ENCODE data around the gene ELF5.

Gene ELF5

GRCh38 chr11:34464591-34465051 lies 49.0 kb downstream of the ELF5 start:
- H2BK12ac ChIP-seq (ENCODE audit: low read length), result no peak overlapping the region
- H3K9me3 ChIP-seq (ENCODE audit: insufficient read depth, low read depth, low read length), result no peaks in the 10 kb centered on the region
- H2BK5ac ChIP-seq (ENCODE audit: low read depth, low read length, poor library complexity), result no peak overlapping the region
- H3K9ac ChIP-seq (ENCODE audit: low read length), result no peak overlapping the region
- H3K4me2 ChIP-seq (ENCODE audit: low read length), result no peak overlapping the region
- H3K23ac ChIP-seq (ENCODE audit: low read length), result no peak overlapping the region
- H3K4ac ChIP-seq (ENCODE audit: low read depth, low read length), result no peak overlapping the region
- no peak overlapping the region for H3K18ac ChIP-seq (ENCODE audit: low read length)
- H2AK5ac ChIP-seq (ENCODE audit: low read length), result no peak overlapping the region
- H2AFZ ChIP-seq (ENCODE audit: insufficient read depth, low read length, poor library complexity), result no peak overlapping the region
- no peaks in the 10 kb centered on the region for H3K36me3 ChIP-seq (ENCODE audit: control insufficient read depth in 1 of 2, insufficient read depth in 2 of 2, low read length in 2 of 2)
- H2BK120ac ChIP-seq (ENCODE audit: insufficient read depth, low read length, poor library complexity), result no peak overlapping the region
- H3K79me2 ChIP-seq (ENCODE audit: control insufficient read depth, insufficient read depth, low read length, poor library complexity), result no peaks in the 10 kb centered on the region
- H4K8ac ChIP-seq (ENCODE audit: low read depth, low read length), result no peak overlapping the region
- WGBS (ENCODE audit: extremely low coverage, insufficient coverage, insufficient read length), result no CpG with 5 or more reads among the region's 7 CpGs
- H3K4me1 ChIP-seq (ENCODE audit: control insufficient read depth in 1 of 2, insufficient read depth in 2 of 2, low read length in 2 of 2), result no peaks in the 10 kb centered on the region
- H3K27me3 ChIP-seq (ENCODE audit: insufficient read depth, low read length), result no peaks in the 10 kb centered on the region
- H3K79me1 ChIP-seq (ENCODE audit: low read length), result no peaks in the 10 kb centered on the region
- no peak overlapping the region for H4K91ac ChIP-seq (ENCODE audit: low read depth, low read length)
- DNase-seq, result no peak
- no peak overlapping the region for H3K4me3 ChIP-seq (ENCODE audit: low read depth, low read length)
- H4K12ac ChIP-seq (ENCODE audit: low read depth, low read length), result no peak overlapping the region
- no peak overlapping the region for H3K27ac ChIP-seq (ENCODE audit: low read depth, low read length)
- no peak overlapping the region for H3K14ac ChIP-seq (ENCODE audit: low read length)

GRCh38 chr11:34461215-34461614 lies 52.4 kb downstream of the ELF5 start:
- Histone ChIP-seq H3K9ac (ENCODE audit: low read length) (no peak overlapping the region), H3K27me3 (ENCODE audit: insufficient read depth, low read length) (no peaks in the 10 kb centered on the region), H4K8ac (ENCODE audit: low read depth, low read length) (no peak overlapping the region), H3K36me3 (ENCODE audit: control insufficient read depth in 1 of 2, insufficient read depth in 2 of 2, low read length in 2 of 2) (peaks cover 0 to 2% of the 10 kb centered on the region in 2 experiments), H3K79me2 (ENCODE audit: control insufficient read depth, insufficient read depth, low read length, poor library complexity) (no peaks in the 10 kb centered on the region), H3K14ac (ENCODE audit: low read length) (no peak overlapping the region), H2BK5ac (ENCODE audit: low read depth, low read length, poor library complexity) (no peak overlapping the region), H3K18ac (ENCODE audit: low read length) (no peak overlapping the region), H3K9me3 (ENCODE audit: insufficient read depth, low read depth, low read length) (no peaks in the 10 kb centered on the region), H3K4me1 (ENCODE audit: control insufficient read depth in 1 of 2, insufficient read depth in 2 of 2, low read length in 2 of 2) (no peaks in the 10 kb centered on the region), H3K4me2 (ENCODE audit: low read length) (no peak overlapping the region), H3K4me3 (ENCODE audit: low read depth, low read length) (no peak overlapping the region), H2AFZ (ENCODE audit: insufficient read depth, low read length, poor library complexity) (no peak overlapping the region), H4K12ac (ENCODE audit: low read depth, low read length) (no peak overlapping the region), H3K79me1 (ENCODE audit: low read length) (no peaks in the 10 kb centered on the region), H3K27ac (ENCODE audit: low read depth, low read length) (no peak overlapping the region), H2BK12ac (ENCODE audit: low read length) (no peak overlapping the region), H2AK5ac (ENCODE audit: low read length) (no peak overlapping the region), H2BK120ac (ENCODE audit: insufficient read depth, low read length, poor library complexity) (no peak overlapping the region), H3K4ac (ENCODE audit: low read depth, low read length) (no peak overlapping the region), H4K91ac (ENCODE audit: low read depth, low read length) (no peak overlapping the region), H3K23ac (ENCODE audit: low read length) (no peak overlapping the region)
- no peak for DNase-seq
- no CpG with 5 or more reads among the region's 14 CpGs for WGBS (ENCODE audit: extremely low coverage, insufficient coverage, insufficient read length)

- no peaks in the 10 kb centered on the region for H3K4me1 ChIP-seq (ENCODE audit: control insufficient read depth in 1 of 2, insufficient read depth in 2 of 2, low read length in 2 of 2)
- peaks cover 0 to 2% of the 10 kb centered on the region in 2 experiments for H3K36me3 ChIP-seq (ENCODE audit: control insufficient read depth in 1 of 2, insufficient read depth in 2 of 2, low read length in 2 of 2)
- WGBS (ENCODE audit: extremely low coverage, insufficient coverage, insufficient read length), result no CpG with 5 or more reads among the region's 4 CpGs
- no peak overlapping the region for H3K14ac ChIP-seq (ENCODE audit: low read length)
- no peak overlapping the region for H3K4me3 ChIP-seq (ENCODE audit: low read depth, low read length)
- no peak overlapping the region for H3K23ac ChIP-seq (ENCODE audit: low read length)
- H3K79me1 ChIP-seq (ENCODE audit: low read length), result no peaks in the 10 kb centered on the region
- no peak overlapping the region for H2AFZ ChIP-seq (ENCODE audit: insufficient read depth, low read length, poor library complexity)
- no peak overlapping the region for H2BK12ac ChIP-seq (ENCODE audit: low read length)
- no peak overlapping the region for H4K91ac ChIP-seq (ENCODE audit: low read depth, low read length)
- no peak overlapping the region for H3K9ac ChIP-seq (ENCODE audit: low read length)
- no peak overlapping the region for H3K27ac ChIP-seq (ENCODE audit: low read depth, low read length)
- H3K79me2 ChIP-seq (ENCODE audit: control insufficient read depth, insufficient read depth, low read length, poor library complexity), result no peaks in the 10 kb centered on the region
- no peak overlapping the region for H3K4me2 ChIP-seq (ENCODE audit: low read length)
- no peak overlapping the region for H2BK5ac ChIP-seq (ENCODE audit: low read depth, low read length, poor library complexity)
- H2AK5ac ChIP-seq (ENCODE audit: low read length), result no peak overlapping the region
- no peak overlapping the region for H2BK120ac ChIP-seq (ENCODE audit: insufficient read depth, low read length, poor library complexity)
- H4K8ac ChIP-seq (ENCODE audit: low read depth, low read length), result no peak overlapping the region
- H3K18ac ChIP-seq (ENCODE audit: low read length), result no peak overlapping the region
- DNase-seq, result no peak
- no peaks in the 10 kb centered on the region for H3K9me3 ChIP-seq (ENCODE audit: insufficient read depth, low read depth, low read length)
- H3K27me3 ChIP-seq (ENCODE audit: insufficient read depth, low read length), result no peaks in the 10 kb centered on the region
- H3K4ac ChIP-seq (ENCODE audit: low read depth, low read length), result no peak overlapping the region
- no peak overlapping the region for H4K12ac ChIP-seq (ENCODE audit: low read depth, low read length)
These were observed 53.3 kb downstream of the ELF5 start for GRCh38 chr11:34460278-34460677.

- no peak for DNase-seq
- Histone ChIP-seq H3K79me1 (ENCODE audit: low read length) (no peaks in the 10 kb centered on the region), H3K27ac (ENCODE audit: low read depth, low read length) (no peak overlapping the region), H4K12ac (ENCODE audit: low read depth, low read length) (no peak overlapping the region), H3K4me3 (ENCODE audit: low read depth, low read length) (no peak overlapping the region), H2BK12ac (ENCODE audit: low read length) (no peak overlapping the region), H3K36me3 (ENCODE audit: control insufficient read depth in 1 of 2, insufficient read depth in 2 of 2, low read length in 2 of 2) (peaks cover 0 to 2% of the 10 kb centered on the region in 2 experiments), H3K23ac (ENCODE audit: low read length) (no peak overlapping the region), H3K79me2 (ENCODE audit: control insufficient read depth, insufficient read depth, low read length, poor library complexity) (no peaks in the 10 kb centered on the region), H3K4ac (ENCODE audit: low read depth, low read length) (no peak overlapping the region), H3K14ac (ENCODE audit: low read length) (no peak overlapping the region), H3K9me3 (ENCODE audit: insufficient read depth, low read depth, low read length) (no peaks in the 10 kb centered on the region), H3K18ac (ENCODE audit: low read length) (no peak overlapping the region), H3K4me1 (ENCODE audit: control insufficient read depth in 1 of 2, insufficient read depth in 2 of 2, low read length in 2 of 2) (no peaks in the 10 kb centered on the region), H3K4me2 (ENCODE audit: low read length) (no peak overlapping the region), H2BK120ac (ENCODE audit: insufficient read depth, low read length, poor library complexity) (no peak overlapping the region), H4K91ac (ENCODE audit: low read depth, low read length) (no peak overlapping the region), H2AK5ac (ENCODE audit: low read length) (no peak overlapping the region), H2AFZ (ENCODE audit: insufficient read depth, low read length, poor library complexity) (no peak overlapping the region), H3K27me3 (ENCODE audit: insufficient read depth, low read length) (no peaks in the 10 kb centered on the region), H3K9ac (ENCODE audit: low read length) (no peak overlapping the region), H4K8ac (ENCODE audit: low read depth, low read length) (no peak overlapping the region), H2BK5ac (ENCODE audit: low read depth, low read length, poor library complexity) (no peak overlapping the region)
- WGBS (ENCODE audit: extremely low coverage, insufficient coverage, insufficient read length), result no CpG with 5 or more reads among the region's 3 CpGs
These were observed 54.0 kb downstream of the ELF5 start for GRCh38 chr11:34459507-34460162.
